HepG2 (cell line): Measurements from ENCODE around the gene MT4. TPM values are rescaled to one million over a fixed set of nuclear protein-coding genes. Genes with fewer than 3 reads are reported as not detected.
"Not testable (repeated sequence)": the region's sequence is repeated elsewhere in the genome, so short reads cannot be mapped to it uniquely, and the experiment has no call there.

ENCODE experiments used
- ATAC-seq: fragments of 200-7000 bp; cut with Tn5 transposase; 3 replicates; pipeline ENCODE4 v1.9.1; 2020; ENCODE audit warnings: mild to moderate bottlenecking, moderate library complexity
- BruUV-seq: library from RNA; stranded (reverse); fragments of 400-500 nt; replicated peaks from 2 replicates; lab custom pipeline; 2021; lab: Mats Ljungman, UMichigan
- CTCF ChIA-PET: fragments of 300-600 bp; formaldehyde crosslinking; extraction: SDS; loops from one replicate; lab custom pipeline; 2021; ENCODE audit warnings: low total read pairs, inconsistent platforms, low intra/inter-chr PET ratio; lab: Yijun Ruan, JAX
- POLR2A ChIA-PET: fragments of 350-600 bp; sonication (Branson Sonifier 250); formaldehyde crosslinking; loops from one replicate; lab custom pipeline; 2020; ENCODE audit warnings: antibody characterized with exemption, inconsistent platforms; lab: Yijun Ruan, JAX
- DNase-seq: peaks from one replicate; pipeline ENCODE4 v3.0.0-alpha.2; 2015; ENCODE audit warnings: low spot score
- FAIRE-seq: peaks from 3 replicates; lab custom pipeline; 2011; peaks lifted over from hg19 to GRCh38; lab: Jason Lieb, UNC
- H2AFZ ChIP-seq: one replicate; pipeline ENCODE4 v1.6.1; 2011; ENCODE audit warnings: low read length, inconsistent platforms
- H3K27ac ChIP-seq: fragments of 300-600 bp; 3 replicates; pipeline ENCODE4 v1.8.0; 2011; ENCODE audit warnings: mixed run types, mild to moderate bottlenecking, mixed read lengths, low read length, inconsistent platforms; ENCODE audit not compliant: insufficient read depth; ENCODE audit errors: extremely low read length
- H3K27me3 ChIP-seq, 2 experiments: fragments of 200-600 bp in 1 of 2; 2 replicates in 1 of 2; 3 replicates in 1 of 2; pipeline versions ENCODE4 v1.6.0 to v1.8.0; 2011; ENCODE audit warnings: low read length in 2 of 2, mild to moderate bottlenecking in 2 of 2, moderate library complexity in 2 of 2, inconsistent platforms in 1 of 2; ENCODE audit not compliant: insufficient read depth in 2 of 2, control insufficient read depth in 1 of 2
- H3K36me3 ChIP-seq, 2 experiments: fragments of 200-600 bp in 1 of 2; replicated peaks in 1 of 2; 2 replicates in 1 of 2; 3 replicates in 1 of 2; pipeline versions ENCODE4 v1.5.1 to v1.8.0; 2011; ENCODE audit warnings: low read length in 2 of 2, inconsistent platforms in 1 of 2; ENCODE audit not compliant: insufficient read depth in 2 of 2, control insufficient read depth in 1 of 2
- H3K4me1 ChIP-seq: 2 replicates; pipeline ENCODE4 v1.5.1; 2012; ENCODE audit warnings: low read length, inconsistent platforms; ENCODE audit not compliant: insufficient read depth
- H3K4me2 ChIP-seq: 2 replicates; pipeline ENCODE4 v1.6.0; 2011; ENCODE audit warnings: low read depth, low read length, inconsistent platforms
- H3K4me3 ChIP-seq, 3 experiments: fragments of 200-600 bp in 1 of 3; sonication (generic), shearing (Covaris generic) in 1 of 3; replicated peaks in 1 of 3; 2 replicates each; pipeline ENCODE4 v1.5.1; 2011 to 2016; ENCODE audit warnings: low read length in 3 of 3, inconsistent platforms in 2 of 3, low read depth in 2 of 3, mild to moderate bottlenecking in 2 of 3, control low read depth in 1 of 3, mixed read lengths in 1 of 3; ENCODE audit not compliant: insufficient read depth in 1 of 3
- H3K79me2 ChIP-seq: one replicate; pipeline ENCODE4 v1.6.1; 2011; ENCODE audit warnings: low read length, inconsistent platforms; ENCODE audit not compliant: insufficient read depth
- H3K9ac ChIP-seq: 2 replicates; pipeline ENCODE4 v1.6.0; 2011; ENCODE audit warnings: mild to moderate bottlenecking, low read depth, low read length, inconsistent platforms; ENCODE audit not compliant: insufficient read depth
- H3K9me3 ChIP-seq: 2 replicates; pipeline ENCODE4 v1.5.1; 2012; ENCODE audit warnings: mild to moderate bottlenecking, low read length
- H4K20me1 ChIP-seq: 2 replicates; pipeline ENCODE4 v1.6.0; 2011; ENCODE audit warnings: inconsistent platforms, mild to moderate bottlenecking, low read length, moderate library complexity; ENCODE audit not compliant: insufficient read depth
- SRF ChIP-seq: IDR thresholded peaks from 2 replicates; pipeline ENCODE4 v1.6.1; 2011; ENCODE audit warnings: mild to moderate bottlenecking, low read depth, low read length, moderate library complexity
- WGBS: methylation state at CpG from one replicate; pipeline ENCODE4 v1.1.6; 2017; ENCODE audit warnings: low lambda C conversion rate; 5-methylcytosine and 5-hydroxymethylcytosine counted together
- in situ Hi-C: cut with HindIII; loops from 2 replicates; pipeline ENCODE4 v1.10.0; 2017; ENCODE audit warnings: low pct_unique_long_range_greater_than_20kb; ENCODE audit not compliant: extremely low pct_ligation_motif_present
- intact Hi-C: fragments of 100-400 bp; cut with micrococcal nuclease; formaldehyde crosslinking; loops from one replicate; pipeline ENCODE4 v1.10.0; 2022; ENCODE audit not compliant: unreplicated experiment
- polyA plus RNA-seq, 8 experiments: library from polyadenylated mRNA; depleted of rRNA in 3 of 8; stranded (reverse) in 7 of 8; unstranded in 1 of 8; fragments of >200 nt; fragmentation: Illumina TruSeq in 4 of 8; extraction: Trizol in 4 of 8; gene quantifications; 2 replicates each; pipeline versions ENCODE4 v1.2.1 to v1.2.3, GENCODE V29; 2011 to 2016; ENCODE audit warnings: low read depth in 4 of 8, missing spikeins in 1 of 8, mixed read lengths in 1 of 8; ENCODE audit not compliant: insufficient read depth in 1 of 8
- total RNA-seq, 5 experiments: library from RNA; depleted of rRNA; stranded (reverse); fragments of >200 nt; fragmentation: Illumina TruSeq; extraction: Trizol; gene quantifications; 2 replicates each; pipeline ENCODE4 v1.2.3, GENCODE V29; 2016; ENCODE audit warnings: low read depth in 1 of 5
- TF ChIP-seq, protein P1 (sequence below): sonication (generic); formaldehyde crosslinking; IDR thresholded peaks from 2 replicates; pipeline ENCODE4 v1.5.0; 2020; ENCODE audit warnings: mild to moderate bottlenecking, low read depth, missing genetic modification reagents, borderline replicate concordance

MT4 gene
- total and polyA plus RNA-seq, 2 of the 13 experiments (the other 11 are each of a cell fraction or from before 2014, with no cell fraction given): not detected

DNA sequence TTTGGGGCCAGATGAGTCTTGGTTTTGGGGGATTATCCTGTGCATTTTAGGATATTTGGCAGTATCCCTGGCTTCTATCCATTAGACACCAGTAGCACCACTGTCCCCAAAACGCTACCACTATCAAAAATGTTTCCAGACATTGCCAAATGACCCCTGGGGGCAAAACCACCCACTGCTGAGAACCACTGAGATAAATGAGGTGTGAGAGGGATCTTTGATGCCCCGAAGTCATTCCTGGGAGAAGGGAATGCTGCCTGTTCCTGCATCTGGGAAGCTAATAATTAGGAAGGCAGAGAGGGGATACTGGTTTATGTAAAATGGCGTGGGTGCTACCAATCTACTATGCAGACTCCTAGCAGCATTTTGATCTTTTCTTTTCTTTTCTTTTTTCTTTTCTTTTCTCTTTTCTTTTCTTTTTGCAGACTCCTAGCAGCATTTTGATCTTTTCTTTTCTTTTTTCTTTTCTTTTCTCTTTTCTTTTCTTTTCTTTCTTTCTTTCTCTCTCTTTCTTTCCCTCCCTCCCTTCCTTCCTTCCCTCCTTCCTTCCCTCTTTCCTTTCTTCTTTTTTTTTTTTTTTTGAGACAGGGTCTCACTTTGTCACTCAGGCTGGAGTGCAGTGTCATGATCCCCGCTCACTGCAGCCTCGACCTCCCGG, 15.6 kb downstream of the MT4 start:
- ChIA-PET CTCF (no interaction called here), POLR2A (no interaction called here)
- Histone ChIP-seq H3K9me3 (0 out of 2 replicates have a peak, but pooled peaks cover 4% of the 10 kb centered on the region), H4K20me1 (no peaks in the 10 kb centered on the region), H3K4me2 (no peak overlapping the region), H3K4me1 (no peaks in the 10 kb centered on the region), H3K27me3 (peaks cover 1 to 24% of the 10 kb centered on the region in 2 experiments; a peak in 3 of 5 replicates), H3K27ac (no peak overlapping the region), H3K9ac (no peak overlapping the region), H3K79me2 (no peaks in the 10 kb centered on the region), H3K4me3 (no peak overlapping the region), H2AFZ (no peak overlapping the region), H3K36me3 (no peaks in the 10 kb centered on the region)
- no peak for TF ChIP-seq SRF
- TF ChIP-seq, protein P1, sequence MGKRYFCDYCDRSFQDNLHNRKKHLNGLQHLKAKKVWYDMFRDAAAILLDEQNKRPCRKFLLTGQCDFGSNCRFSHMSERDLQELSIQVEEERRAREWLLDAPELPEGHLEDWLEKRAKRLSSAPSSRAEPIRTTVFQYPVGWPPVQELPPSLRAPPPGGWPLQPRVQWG (CRISPR knock-in tag): no peak
- FAIRE-seq: no peak
- no peak for DNase-seq
- intact Hi-C loops (no loop called here), in situ Hi-C loops (no loop called here)
- WGBS: 24% methylated on average over 6 of the region's 6 CpGs
- BruUV-seq: no TSS peak
- no peak for ATAC-seq

DNA sequence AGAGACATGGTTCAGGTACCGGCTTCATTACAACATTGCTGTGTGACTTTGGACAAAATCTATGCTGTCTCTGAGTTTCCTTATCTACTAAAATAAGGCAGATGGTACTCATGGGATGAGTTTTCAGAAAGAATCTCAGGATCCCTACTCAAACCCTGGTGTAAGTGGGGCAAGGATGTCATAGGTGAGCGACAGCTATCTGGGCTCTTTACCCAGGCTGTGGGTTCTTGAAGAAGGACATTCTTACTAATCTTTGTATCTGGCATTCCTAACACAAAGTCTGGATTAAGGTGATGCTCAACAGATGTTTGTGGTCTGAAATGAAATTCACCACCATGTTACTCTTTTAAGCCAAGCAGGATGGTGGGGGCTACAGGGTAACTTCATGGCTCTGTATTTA, 18.0 kb downstream of the MT4 start:
- ATAC-seq, H3K9me3 ChIP-seq, BruUV-seq, H3K4me1 ChIP-seq, H2AFZ ChIP-seq, DNase-seq, H3K36me3 ChIP-seq, H3K9ac ChIP-seq, FAIRE-seq, H3K79me2 ChIP-seq, H3K27ac ChIP-seq, intact Hi-C loops, H3K4me2 ChIP-seq, CTCF ChIA-PET, H4K20me1 ChIP-seq, H3K4me3 ChIP-seq, in situ Hi-C loops: not testable (repeated sequence)
- H3K27me3 ChIP-seq: peaks cover 4 to 39% of the 10 kb centered on the region in 2 experiments; a peak in 4 of 5 replicates
- WGBS: 65% methylated on average over 2 of the region's 2 CpGs
- POLR2A ChIA-PET: interaction anchor here (1.4 kb wide), 1 partner anchor 25 kb away, joined by 4 read pairs; the partner anchor contains the start of gene MT2A
